ENCODE measurements around the gene CSH1.
"Not testable (repeated sequence)": the region's sequence is repeated elsewhere in the genome, so short reads cannot be mapped to it uniquely, and the experiment has no call there.

Gene CSH1

GRCh38 chr17:63896524-63897354, at the start of gene CSH1:
TSS of gene CSH1 (minus strand) at chr17:63896574. CDS start at chr17:63896511, 63 bp downstream.
- DNase-seq, result not testable (repeated sequence)

- DNase-seq, result no peak
Observed at GRCh38 chr17:63945784-63946439, 49.5 kb upstream of the CSH1 start.

DNA sequence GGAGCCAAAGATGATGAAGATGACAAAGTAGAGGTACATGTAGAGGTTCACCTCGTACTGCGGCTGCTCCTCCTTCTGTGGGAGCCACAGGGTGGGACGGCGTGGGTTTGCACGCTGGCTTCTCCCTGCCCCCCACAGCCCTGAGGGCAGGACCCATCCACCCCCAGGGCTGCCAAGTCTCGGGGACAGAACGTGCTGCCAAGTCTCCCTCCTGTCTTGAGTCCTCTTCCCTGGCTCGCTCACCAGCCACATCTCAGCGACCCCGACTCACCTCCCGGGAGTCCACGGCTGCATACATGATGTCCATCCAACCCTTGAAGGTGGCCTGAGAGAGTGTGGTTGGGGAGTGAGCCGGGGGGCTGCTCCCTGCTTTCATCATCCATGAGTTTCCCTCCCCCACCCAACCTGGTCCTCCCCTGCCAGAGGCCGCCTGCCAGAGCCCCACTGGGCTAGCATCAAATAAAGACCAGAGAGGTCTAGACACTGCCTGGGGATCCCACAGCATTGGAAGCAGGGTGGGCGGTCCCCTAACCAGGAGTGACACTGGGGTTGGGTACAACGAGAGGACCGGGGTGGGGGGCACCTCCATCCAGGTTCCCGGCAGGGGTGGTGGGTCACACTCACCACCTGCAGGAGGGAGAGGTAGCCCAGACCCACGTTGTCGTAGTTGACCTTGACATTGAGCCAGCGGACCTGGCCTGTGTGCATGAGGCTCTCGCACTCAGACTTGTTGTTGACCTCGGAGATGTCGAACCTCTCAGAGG, 48.5 kb upstream of the CSH1 start:
- DNase-seq, result no peak

DNA sequence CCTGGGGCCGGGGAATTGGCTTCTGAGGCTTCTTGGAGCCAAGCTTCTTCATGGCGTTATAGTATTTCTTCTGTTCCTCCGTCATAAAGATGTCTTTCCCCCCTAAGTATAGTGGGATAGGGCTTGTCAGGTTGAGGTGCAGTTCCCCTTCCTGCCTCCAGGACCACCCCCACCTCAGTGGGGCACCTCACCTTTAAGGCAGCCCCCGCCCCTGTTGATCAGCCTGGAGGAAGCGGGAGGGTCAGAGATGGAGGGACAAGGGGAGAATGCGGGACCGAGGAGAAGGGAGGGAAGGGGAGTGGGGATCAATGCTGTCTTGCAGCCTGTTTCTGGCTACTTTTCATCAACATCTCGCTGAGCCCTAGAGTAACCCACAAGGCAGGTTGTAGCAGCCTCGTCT, 47.4 kb upstream of the CSH1 start:
- DNase-seq, result no peak

DNA sequence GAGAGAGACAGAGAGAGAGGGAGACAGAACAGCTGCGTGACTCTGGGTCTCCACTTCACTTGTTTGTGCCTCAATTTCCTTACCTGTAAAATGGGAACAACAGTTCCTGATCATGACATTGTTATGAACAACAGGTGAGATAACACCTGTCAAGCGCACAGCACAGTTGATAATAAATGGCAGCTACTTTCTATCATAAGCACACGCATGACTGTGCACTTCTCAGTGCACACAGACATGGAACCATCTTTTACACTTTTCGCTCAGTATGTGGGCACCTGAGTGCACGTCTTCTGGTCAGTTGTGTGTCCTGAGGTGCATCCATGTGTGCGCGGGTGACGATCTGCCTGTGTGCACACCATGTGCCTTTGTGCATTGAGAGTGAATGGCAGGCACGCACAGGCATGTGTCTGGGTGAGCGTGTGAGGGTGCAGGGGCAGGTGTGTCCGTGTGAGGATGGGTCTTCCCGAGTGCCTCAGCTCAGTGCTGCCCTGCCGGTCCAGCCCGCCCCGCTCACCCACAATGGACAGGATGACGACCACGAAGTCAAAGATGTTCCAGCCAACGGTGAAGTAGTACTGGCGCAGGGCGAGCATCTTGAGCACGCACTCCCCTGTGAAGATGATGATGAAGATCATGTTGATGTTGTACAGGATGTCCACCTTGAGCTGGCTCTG, 46.1 kb upstream of the CSH1 start:
- DNase-seq, result no peak

DNA sequence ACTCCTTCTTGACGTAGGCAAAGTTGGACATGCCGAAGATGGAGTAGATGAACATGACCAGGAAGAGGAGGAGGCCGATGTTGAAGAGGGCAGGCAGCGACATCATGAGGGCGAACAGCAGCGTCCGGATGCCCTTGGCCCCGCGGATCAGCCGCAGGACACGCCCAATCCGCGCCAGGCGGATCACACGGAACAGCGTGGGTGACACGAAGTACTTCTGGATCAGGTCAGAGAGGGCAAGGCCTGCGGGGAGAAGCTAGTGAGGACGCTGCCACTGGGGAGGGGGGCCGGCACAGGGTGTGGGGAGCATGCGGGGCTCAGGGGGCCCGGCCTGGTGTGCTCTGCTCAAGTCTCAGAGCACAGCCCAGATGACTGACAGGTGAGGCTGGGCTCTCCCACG, 45.4 kb upstream of the CSH1 start:
- DNase-seq, result no peak

GRCh38 chr17:63941162-63941561, 44.8 kb upstream of the CSH1 start:
- DNase-seq, result no peak

DNA sequence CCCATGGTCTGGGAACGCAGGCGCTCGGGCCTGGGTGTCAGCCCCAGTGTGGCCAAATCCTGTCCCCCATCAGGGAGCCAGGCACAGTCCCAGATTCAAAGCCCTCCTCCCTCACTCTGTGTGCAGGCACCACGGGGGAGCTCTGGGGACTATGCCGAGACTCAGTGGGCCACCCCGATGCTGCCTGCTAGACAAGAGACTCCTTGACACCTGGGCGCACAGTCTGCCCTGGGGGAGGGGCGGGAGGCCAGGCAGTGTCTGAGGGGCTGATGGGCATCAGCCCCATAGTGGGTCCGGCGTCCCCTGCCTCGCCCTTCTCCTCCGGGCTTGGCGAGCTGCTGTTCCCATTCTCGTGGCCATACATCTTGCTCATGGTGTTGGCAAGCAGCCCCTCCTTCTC, 44.2 kb upstream of the CSH1 start:
- no peak for DNase-seq

DNA sequence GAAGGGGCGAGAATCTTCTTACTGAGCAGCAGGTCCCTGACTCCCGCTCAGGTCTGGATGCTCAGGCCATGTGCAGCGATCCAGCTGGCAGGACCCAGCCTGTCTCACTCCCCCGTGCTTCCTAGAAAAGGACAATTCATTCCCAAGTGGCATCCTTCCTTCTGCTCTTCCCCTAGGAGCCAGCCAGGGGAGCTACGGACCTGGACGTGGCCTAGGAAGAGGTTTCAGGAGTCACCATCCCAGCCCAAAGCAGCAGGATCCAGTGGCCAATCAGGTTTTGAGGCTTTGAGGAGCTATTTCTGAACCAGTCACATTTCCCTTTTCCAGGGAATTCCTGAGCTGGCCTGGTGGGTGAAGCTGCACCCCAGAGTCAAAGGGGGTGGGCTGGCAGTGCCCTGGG, 43.5 kb upstream of the CSH1 start:
- DNase-seq, result no peak

GRCh38 chr17:63939401-63939800, 43.0 kb upstream of the CSH1 start:
- no peak for DNase-seq

DNA sequence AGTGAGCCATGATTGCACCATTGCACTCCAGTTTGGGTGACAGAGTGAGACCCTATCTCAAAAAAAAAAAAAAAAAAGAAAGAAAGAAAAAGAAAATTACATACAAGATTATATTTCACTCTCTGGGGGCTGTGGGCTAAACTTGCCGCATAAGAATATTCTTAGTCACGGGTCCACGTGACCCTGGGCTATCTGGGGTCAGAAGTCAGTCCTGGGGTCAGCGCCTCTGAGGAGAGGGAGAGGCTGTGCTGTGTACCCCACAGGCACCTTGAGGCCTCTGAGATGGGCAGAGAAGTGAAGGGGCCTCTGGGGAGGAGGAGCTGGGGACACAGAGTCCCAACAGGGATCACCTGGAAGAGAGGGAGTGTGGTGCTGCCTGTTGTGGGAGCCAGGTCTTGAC, 41.5 kb upstream of the CSH1 start:
- DNase-seq, result no peak

GRCh38 chr17:63937319-63937718, 40.9 kb upstream of the CSH1 start:
- DNase-seq, result no peak

DNA sequence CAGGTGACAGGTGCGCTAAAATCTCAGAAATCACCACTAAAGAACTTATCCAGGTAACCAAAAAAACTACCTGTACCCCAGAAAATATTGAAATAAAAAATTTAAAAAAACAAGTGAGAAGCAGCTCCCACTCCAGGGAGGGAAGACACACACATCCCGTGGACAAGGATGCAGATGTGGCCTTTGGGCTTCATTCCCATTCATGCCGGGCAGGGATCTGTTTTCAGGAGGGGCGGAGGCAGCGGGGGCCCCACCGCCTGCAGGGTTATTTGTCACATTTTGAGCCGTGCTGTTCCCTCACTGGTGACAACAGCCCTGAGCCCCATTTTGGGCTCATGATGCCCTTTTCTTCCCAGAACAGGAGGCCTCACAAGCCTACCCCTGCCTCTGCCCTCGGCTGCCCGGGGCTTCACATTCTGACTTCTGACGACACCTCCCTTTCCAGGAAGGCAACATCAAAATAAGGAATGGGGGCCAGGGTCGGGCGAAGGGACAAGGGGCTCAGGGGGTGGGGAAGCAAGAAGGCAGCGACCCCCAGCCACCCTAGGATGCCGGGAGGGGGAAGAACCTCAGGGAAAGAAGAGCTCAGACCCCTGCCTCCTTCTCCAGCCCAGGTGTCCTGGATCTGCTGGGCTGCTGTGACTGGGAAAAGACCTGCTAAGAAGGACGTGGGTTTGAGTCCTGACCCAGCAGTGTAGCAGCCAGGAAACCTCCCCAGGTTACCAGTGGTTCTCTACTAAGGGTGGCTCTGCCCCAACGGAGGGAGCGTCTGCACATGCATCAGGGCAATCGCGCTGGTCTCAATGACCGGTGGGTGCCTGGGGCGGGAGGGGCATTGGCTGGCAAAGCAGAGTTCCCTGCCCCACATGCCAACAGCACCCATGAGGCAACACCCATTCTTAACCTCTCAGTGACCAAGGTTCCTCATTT, 38.1 kb upstream of the CSH1 start:
- no peak for DNase-seq

- no peak for DNase-seq
Observed at GRCh38 chr17:63933598-63933997, 37.2 kb upstream of the CSH1 start.

- no peak for DNase-seq
Observed at GRCh38 chr17:63932721-63933120, 36.3 kb upstream of the CSH1 start.

GRCh38 chr17:63931981-63932561, 35.7 kb upstream of the CSH1 start, which contains the start of gene CD79B:
TSS of gene CD79B (minus strand) at chr17:63932331. CDS start at chr17:63932261, 70 bp downstream.
- DNase-seq, result peak in 1 of 2 donors; percentile 15

GRCh38 chr17:63930951-63931575, 34.7 kb upstream of the CSH1 start:
- DNase-seq, result peak; percentile 12 to 60

GRCh38 chr17:63929860-63930766, 33.7 kb upstream of the CSH1 start:
- no peak for DNase-seq

DNA sequence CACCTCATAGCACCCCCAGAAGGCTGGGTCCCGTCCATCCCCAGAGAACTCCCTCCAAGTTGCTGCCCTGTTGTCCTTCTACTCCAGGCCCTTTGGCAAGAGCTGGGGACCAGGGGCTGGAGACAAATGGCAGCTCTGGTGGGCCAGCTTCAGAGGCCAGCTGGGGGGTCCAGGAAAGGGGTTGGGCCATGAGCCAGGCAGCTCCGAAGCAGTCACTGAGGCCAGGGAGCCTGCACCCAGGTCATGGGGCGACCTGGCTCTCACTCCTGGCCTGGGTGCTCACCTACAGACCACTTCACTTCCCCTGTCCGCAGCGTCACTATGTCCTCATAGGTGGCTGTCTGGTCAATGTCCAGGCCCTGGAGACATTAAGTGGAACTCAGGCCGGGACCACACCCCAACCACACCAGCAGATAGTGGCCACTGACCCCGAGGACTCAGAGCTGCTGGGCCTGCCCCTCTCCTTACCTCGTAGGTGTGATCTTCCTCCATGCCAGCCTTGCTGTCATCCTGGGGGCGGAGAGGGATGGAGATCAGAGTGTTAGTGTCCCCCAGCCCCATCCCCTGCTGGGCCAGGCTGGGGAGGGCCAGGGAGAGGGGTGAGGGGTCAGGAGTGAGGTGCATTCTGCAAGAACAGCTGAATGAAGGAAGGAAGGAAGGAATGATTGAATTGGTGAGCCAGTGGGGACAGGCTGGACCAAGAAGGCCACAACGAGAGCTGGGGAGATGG, 32.8 kb upstream of the CSH1 start:
- DNase-seq, result no peak

Data from bone marrow (tissue), 2 donors.